ENCODE measurements around the gene USH2A. TPM values are rescaled to one million over a fixed set of nuclear protein-coding genes. Genes with fewer than 3 reads are reported as not detected.

USH2A gene
- polyA plus RNA-seq, 3 donors = not detected

DNA sequence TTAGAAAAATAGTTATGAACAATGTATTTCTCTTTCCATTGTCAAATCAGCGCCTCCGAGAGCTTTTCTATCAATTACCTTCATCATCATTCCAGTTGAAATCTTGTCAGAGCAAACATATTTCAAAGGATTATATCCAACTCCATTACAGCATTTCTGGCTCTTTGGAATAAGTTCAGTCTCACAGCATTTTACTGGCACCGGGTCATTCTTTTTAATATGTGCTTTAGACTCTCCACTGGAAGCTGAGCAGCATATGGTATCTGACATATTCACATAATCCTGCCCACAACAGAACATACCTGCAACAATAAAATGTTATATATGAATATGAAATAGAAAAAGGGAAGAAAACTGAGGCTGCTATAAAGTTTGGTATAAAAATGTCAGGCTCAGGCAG lies 633.3 kb downstream of the USH2A start:
- DNase-seq = no peak
- H3K4me1 ChIP-seq (ENCODE audit: control insufficient read depth in 1 of 2, insufficient read depth in 2 of 2, low read length in 2 of 2) = no peaks in the 10 kb centered on the region
- no peaks in the 10 kb centered on the region for H3K9me3 ChIP-seq (replicated peaks in 1 of 2; ENCODE audit: control insufficient read depth in 1 of 2, insufficient read depth in 1 of 2, low read length in 2 of 2)
- no CpG with 5 or more reads among the region's 3 CpGs for WGBS (ENCODE audit: insufficient coverage)
- H3K9ac ChIP-seq (ENCODE audit: insufficient read depth, low read length, poor library complexity, severe bottlenecking) = no peak overlapping the region
- Mint-ChIP-seq H3K4me1 (no peaks in the 10 kb centered on the region), H3K9me3 (no peaks in the 10 kb centered on the region), H3K27ac (no peak overlapping the region), H3K27me3 (ENCODE audit: low read depth in 3 of 3) (peaks cover 0 to 3% (median 0%) of the 10 kb centered on the region in 3 donors), H3K36me3 (no peaks in the 10 kb centered on the region), H3K4me3 (no peak overlapping the region)
- H3K4me3 ChIP-seq (replicated peaks in 1 of 3; ENCODE audit: low read depth in 2 of 3, low read length in 3 of 3) = no peak overlapping the region
- intact Hi-C loops (cut with micrococcal nuclease) = no loop called here
- H3K27me3 ChIP-seq (ENCODE audit: control insufficient read depth in 2 of 2, insufficient read depth in 2 of 2, low read length in 2 of 2) = no peaks in the 10 kb centered on the region
- H3K79me2 ChIP-seq (ENCODE audit: insufficient read depth, low read length) = no peaks in the 10 kb centered on the region
- H3K4me2 ChIP-seq (replicated peaks; ENCODE audit: extremely low read depth, low read length, poor library complexity, severe bottlenecking) = no peak overlapping the region
- H3K36me3 ChIP-seq (replicated peaks in 1 of 2; ENCODE audit: control insufficient read depth in 1 of 2, insufficient read depth in 2 of 2, low read length in 2 of 2) = no peaks in the 10 kb centered on the region
- H2AFZ ChIP-seq (ENCODE audit: insufficient read depth, low read depth, low read length, poor library complexity, severe bottlenecking) = no peak overlapping the region
- no peak overlapping the region for H3K27ac ChIP-seq (ENCODE audit: low read depth in 1 of 2, low read length in 2 of 2)
- no peaks in the 10 kb centered on the region for H4K20me1 ChIP-seq (ENCODE audit: insufficient read depth, low read length)
- TF ChIP-seq, protein P1, sequence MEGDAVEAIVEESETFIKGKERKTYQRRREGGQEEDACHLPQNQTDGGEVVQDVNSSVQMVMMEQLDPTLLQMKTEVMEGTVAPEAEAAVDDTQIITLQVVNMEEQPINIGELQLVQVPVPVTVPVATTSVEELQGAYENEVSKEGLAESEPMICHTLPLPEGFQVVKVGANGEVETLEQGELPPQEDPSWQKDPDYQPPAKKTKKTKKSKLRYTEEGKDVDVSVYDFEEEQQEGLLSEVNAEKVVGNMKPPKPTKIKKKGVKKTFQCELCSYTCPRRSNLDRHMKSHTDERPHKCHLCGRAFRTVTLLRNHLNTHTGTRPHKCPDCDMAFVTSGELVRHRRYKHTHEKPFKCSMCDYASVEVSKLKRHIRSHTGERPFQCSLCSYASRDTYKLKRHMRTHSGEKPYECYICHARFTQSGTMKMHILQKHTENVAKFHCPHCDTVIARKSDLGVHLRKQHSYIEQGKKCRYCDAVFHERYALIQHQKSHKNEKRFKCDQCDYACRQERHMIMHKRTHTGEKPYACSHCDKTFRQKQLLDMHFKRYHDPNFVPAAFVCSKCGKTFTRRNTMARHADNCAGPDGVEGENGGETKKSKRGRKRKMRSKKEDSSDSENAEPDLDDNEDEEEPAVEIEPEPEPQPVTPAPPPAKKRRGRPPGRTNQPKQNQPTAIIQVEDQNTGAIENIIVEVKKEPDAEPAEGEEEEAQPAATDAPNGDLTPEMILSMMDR (IDR thresholded peaks at IDR 0.05) = no peak

DNA sequence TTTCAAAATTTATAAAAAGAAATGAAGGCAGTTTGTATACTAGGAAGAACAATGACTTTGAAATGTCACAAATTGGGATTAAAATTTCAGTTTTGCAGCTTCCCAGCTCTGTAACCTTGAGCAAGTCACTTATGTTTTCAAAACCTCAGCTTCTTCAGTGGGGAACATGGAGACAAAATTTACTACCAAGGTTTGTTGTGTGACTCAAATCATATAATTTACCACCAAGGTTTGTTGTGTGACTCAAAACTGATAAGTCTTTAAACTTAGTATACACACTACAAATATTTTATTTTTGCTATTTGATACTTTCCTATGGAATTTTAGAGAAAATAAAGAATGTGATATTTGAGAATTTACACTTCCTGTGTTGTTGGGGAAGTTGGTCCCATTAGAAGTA lies 636.3 kb downstream of the USH2A start:
- Histone ChIP-seq H3K4me2 (replicated peaks; ENCODE audit: extremely low read depth, low read length, poor library complexity, severe bottlenecking) (no peak overlapping the region), H3K79me2 (ENCODE audit: insufficient read depth, low read length) (no peaks in the 10 kb centered on the region), H4K20me1 (ENCODE audit: insufficient read depth, low read length) (no peaks in the 10 kb centered on the region), H3K9ac (ENCODE audit: insufficient read depth, low read length, poor library complexity, severe bottlenecking) (no peak overlapping the region), H3K9me3 (replicated peaks in 1 of 2; ENCODE audit: control insufficient read depth in 1 of 2, insufficient read depth in 1 of 2, low read length in 2 of 2) (no peaks in the 10 kb centered on the region), H3K4me3 (replicated peaks in 1 of 3; ENCODE audit: low read depth in 2 of 3, low read length in 3 of 3) (no peak overlapping the region), H3K27me3 (ENCODE audit: control insufficient read depth in 2 of 2, insufficient read depth in 2 of 2, low read length in 2 of 2) (no peaks in the 10 kb centered on the region), H3K27ac (ENCODE audit: low read depth in 1 of 2, low read length in 2 of 2) (no peak overlapping the region), H3K4me1 (ENCODE audit: control insufficient read depth in 1 of 2, insufficient read depth in 2 of 2, low read length in 2 of 2) (no peaks in the 10 kb centered on the region), H2AFZ (ENCODE audit: insufficient read depth, low read depth, low read length, poor library complexity, severe bottlenecking) (no peak overlapping the region), H3K36me3 (replicated peaks in 1 of 2; ENCODE audit: control insufficient read depth in 1 of 2, insufficient read depth in 2 of 2, low read length in 2 of 2) (no peaks in the 10 kb centered on the region)
- no peak overlapping the region for H3K4me3 Mint-ChIP-seq
- intact Hi-C loops (cut with micrococcal nuclease) = no loop called here
- peaks cover 0 to 2% (median 0%) of the 10 kb centered on the region in 7 donors for H3K9me3 Mint-ChIP-seq
- TF ChIP-seq, protein P1 (IDR thresholded peaks at IDR 0.05) = no peak
- peaks cover 0 to 3% (median 0%) of the 10 kb centered on the region in 3 donors for H3K27me3 Mint-ChIP-seq (ENCODE audit: low read depth in 3 of 3)
- no peaks in the 10 kb centered on the region for H3K4me1 Mint-ChIP-seq
- no peak overlapping the region for H3K27ac Mint-ChIP-seq
- H3K36me3 Mint-ChIP-seq = no peaks in the 10 kb centered on the region
- DNase-seq = no peak
